Measurements from ENCODE around the gene PI4K2B.
"Not testable (repeated sequence)": the region's sequence is repeated elsewhere in the genome, so short reads cannot be mapped to it uniquely, and the experiment has no call there.

PI4K2B gene

GRCh38 chr4:25229804-25230203 is 4.0 kb upstream of the PI4K2B start (continued):
- no peak for TF ChIP-seq SNAI2 (CRISPR knock-in tag; IDR thresholded peaks at IDR 0.05)
- no peak for TF ChIP-seq ZC3H10 (CRISPR knock-in tag; IDR thresholded peaks at IDR 0.05)
- TF ChIP-seq TCF4 (CRISPR knock-in tag; IDR thresholded peaks at IDR 0.05; ENCODE audit: borderline replicate concordance) = no peak
- TF ChIP-seq PATZ1 (CRISPR knock-in tag; IDR thresholded peaks at IDR 0.05; ENCODE audit: borderline replicate concordance) = no peak
- TF ChIP-seq ZNF565 (CRISPR knock-in tag; conservative IDR thresholded peaks at IDR 0.05; ENCODE audit: low read depth) = no peak

- ATAC-seq = no peak
Measured at GRCh38 chr4:25233194-25233593, 639 bp upstream of the PI4K2B start.

GRCh38 chr4:25234390-25235370 is 847 bp downstream of the PI4K2B start:
- peak; percentile 86 for ATAC-seq
- TF ChIP-seq ARNTL (CRISPR knock-in tag; IDR thresholded peaks at IDR 0.05; ENCODE audit: borderline replicate concordance, low read depth) (no peak), ZC3H10 (CRISPR knock-in tag; IDR thresholded peaks at IDR 0.05) (no peak)
- TF ChIP-seq, protein P1, sequence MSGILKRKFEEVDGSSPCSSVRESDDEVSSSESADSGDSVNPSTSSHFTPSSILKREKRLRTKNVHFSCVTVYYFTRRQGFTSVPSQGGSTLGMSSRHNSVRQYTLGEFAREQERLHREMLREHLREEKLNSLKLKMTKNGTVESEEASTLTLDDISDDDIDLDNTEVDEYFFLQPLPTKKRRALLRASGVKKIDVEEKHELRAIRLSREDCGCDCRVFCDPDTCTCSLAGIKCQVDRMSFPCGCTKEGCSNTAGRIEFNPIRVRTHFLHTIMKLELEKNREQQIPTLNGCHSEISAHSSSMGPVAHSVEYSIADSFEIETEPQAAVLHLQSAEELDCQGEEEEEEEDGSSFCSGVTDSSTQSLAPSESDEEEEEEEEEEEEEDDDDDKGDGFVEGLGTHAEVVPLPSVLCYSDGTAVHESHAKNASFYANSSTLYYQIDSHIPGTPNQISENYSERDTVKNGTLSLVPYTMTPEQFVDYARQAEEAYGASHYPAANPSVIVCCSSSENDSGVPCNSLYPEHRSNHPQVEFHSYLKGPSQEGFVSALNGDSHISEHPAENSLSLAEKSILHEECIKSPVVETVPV (CRISPR knock-in tag; IDR thresholded peaks at IDR 0.05) = no peak

More at GRCh38 chr4:25233194-25233593, 639 bp upstream of the PI4K2B start:
- TF ChIP-seq TCF4 (CRISPR knock-in tag; IDR thresholded peaks at IDR 0.05; ENCODE audit: borderline replicate concordance) = no peak
- no peak for TF ChIP-seq RARB (CRISPR knock-in tag; IDR thresholded peaks at IDR 0.05)
- no peak for TF ChIP-seq ZFP3 (CRISPR knock-in tag; IDR thresholded peaks at IDR 0.05)
- TF ChIP-seq CSDC2 (CRISPR knock-in tag; IDR thresholded peaks at IDR 0.05) = no peak
- TF ChIP-seq PPARA (CRISPR knock-in tag; IDR thresholded peaks at IDR 0.05; ENCODE audit: borderline replicate concordance) = no peak
- no peak for TF ChIP-seq ARNTL (CRISPR knock-in tag; IDR thresholded peaks at IDR 0.05; ENCODE audit: borderline replicate concordance, low read depth)
- TF ChIP-seq, protein P2, sequence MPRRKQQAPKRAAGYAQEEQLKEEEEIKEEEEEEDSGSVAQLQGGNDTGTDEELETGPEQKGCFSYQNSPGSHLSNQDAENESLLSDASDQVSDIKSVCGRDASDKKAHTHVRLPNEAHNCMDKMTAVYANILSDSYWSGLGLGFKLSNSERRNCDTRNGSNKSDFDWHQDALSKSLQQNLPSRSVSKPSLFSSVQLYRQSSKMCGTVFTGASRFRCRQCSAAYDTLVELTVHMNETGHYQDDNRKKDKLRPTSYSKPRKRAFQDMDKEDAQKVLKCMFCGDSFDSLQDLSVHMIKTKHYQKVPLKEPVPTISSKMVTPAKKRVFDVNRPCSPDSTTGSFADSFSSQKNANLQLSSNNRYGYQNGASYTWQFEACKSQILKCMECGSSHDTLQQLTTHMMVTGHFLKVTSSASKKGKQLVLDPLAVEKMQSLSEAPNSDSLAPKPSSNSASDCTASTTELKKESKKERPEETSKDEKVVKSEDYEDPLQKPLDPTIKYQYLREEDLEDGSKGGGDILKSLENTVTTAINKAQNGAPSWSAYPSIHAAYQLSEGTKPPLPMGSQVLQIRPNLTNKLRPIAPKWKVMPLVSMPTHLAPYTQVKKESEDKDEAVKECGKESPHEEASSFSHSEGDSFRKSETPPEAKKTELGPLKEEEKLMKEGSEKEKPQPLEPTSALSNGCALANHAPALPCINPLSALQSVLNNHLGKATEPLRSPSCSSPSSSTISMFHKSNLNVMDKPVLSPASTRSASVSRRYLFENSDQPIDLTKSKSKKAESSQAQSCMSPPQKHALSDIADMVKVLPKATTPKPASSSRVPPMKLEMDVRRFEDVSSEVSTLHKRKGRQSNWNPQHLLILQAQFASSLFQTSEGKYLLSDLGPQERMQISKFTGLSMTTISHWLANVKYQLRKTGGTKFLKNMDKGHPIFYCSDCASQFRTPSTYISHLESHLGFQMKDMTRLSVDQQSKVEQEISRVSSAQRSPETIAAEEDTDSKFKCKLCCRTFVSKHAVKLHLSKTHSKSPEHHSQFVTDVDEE (CRISPR knock-in tag; IDR thresholded peaks at IDR 0.05) = no peak

- no peak for TF ChIP-seq ISL1 (CRISPR knock-in tag; IDR thresholded peaks at IDR 0.05)
- no peak for TF ChIP-seq TOX (CRISPR knock-in tag; IDR thresholded peaks at IDR 0.05; ENCODE audit: borderline replicate concordance)
- ATAC-seq = no peak
Measured at GRCh38 chr4:25235401-25235800, 1.6 kb downstream of the PI4K2B start.

- ATAC-seq = not testable (repeated sequence)
Measured at GRCh38 chr4:25236030-25236429, 2.2 kb downstream of the PI4K2B start.

DNA sequence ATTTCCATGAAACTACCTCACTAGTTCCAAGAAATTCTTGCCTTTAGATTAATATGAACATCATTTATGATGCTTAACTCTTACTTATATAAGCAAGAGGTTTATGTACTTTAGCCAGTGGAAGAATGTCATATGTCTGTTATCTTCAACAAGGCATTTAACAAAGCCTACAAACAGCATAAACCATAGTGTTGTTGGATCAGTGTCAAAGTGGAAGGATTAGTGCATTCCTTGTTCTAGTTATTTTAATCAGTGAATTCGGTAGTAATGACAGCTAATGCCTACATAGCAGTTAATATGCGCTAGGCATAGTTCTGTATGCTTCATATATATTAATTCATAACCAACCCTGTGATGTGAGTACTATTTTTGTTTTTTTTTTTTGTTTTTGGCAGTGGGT is 3.1 kb downstream of the PI4K2B start:
- TF ChIP-seq TCF4 (CRISPR knock-in tag; IDR thresholded peaks at IDR 0.05; ENCODE audit: borderline replicate concordance) (no peak), PATZ1 (CRISPR knock-in tag; IDR thresholded peaks at IDR 0.05; ENCODE audit: borderline replicate concordance) (no peak), ZNF70 (CRISPR knock-in tag; IDR thresholded peaks at IDR 0.05) (no peak)
- TF ChIP-seq, protein P1 (CRISPR knock-in tag; IDR thresholded peaks at IDR 0.05) = no peak
- no peak for ATAC-seq
